HG03457 (cell line): ENCODE measurements around the gene KRTAP12-4.
"Not testable (repeated sequence)": the region's sequence is repeated elsewhere in the genome, so short reads cannot be mapped to it uniquely, and the experiment has no call there.

Source experiments
- ATAC-seq: cut with Tn5 transposase; IDR thresholded peaks from one replicate; pipeline ENCODE4 v1.9.1; 2021; ENCODE audit warnings: moderate number of reproducible peaks; ENCODE audit not compliant: unreplicated experiment

KRTAP12-4 gene

DNA sequence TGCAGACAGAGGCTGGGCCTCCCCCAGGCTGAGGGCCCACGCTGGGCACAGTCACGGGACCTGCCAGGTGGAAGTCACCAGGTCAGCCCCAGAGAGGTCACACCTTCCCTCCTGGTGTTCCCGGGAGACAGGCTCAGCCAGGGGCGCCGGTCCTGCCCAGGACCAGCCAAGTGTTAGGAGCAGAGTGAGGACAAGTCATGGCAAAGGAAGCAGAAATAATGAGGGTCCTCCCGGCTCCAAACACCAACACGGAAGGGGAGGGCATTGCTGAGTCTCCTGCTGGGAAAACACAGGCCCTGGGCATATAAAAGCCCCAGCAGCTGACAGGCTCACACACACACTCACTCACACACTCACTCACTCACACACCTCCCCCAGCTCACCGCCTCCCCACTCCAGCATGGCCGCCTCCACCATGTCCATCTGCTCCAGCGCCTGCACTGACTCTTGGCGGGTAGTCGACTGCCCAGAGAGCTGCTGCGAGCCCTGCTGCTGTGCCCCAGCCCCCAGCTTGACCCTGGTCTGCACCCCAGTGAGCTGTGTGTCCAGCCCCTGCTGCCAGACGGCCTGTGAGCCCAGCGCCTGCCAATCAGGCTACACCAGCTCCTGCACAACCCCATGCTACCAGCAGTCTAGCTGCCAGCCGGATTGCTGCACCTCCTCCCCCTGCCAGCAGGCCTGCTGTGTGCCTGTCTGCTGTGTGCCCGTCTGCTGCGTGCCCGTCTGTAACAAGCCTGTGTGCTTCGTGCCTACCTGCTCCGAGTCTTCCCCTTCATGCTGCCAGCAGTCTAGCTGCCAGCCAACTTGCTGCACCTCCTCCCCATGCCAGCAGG lies 17.2 kb downstream of the KRTAP12-4 start, which contains the start of gene KRTAP10-10:
Gene KRTAP10-10, plus strand, starts transcription at position 339 of the 833 bp plus-strand sequence. Its CDS starts 62 bp downstream, at position 401.
- ATAC-seq: no peak

DNA sequence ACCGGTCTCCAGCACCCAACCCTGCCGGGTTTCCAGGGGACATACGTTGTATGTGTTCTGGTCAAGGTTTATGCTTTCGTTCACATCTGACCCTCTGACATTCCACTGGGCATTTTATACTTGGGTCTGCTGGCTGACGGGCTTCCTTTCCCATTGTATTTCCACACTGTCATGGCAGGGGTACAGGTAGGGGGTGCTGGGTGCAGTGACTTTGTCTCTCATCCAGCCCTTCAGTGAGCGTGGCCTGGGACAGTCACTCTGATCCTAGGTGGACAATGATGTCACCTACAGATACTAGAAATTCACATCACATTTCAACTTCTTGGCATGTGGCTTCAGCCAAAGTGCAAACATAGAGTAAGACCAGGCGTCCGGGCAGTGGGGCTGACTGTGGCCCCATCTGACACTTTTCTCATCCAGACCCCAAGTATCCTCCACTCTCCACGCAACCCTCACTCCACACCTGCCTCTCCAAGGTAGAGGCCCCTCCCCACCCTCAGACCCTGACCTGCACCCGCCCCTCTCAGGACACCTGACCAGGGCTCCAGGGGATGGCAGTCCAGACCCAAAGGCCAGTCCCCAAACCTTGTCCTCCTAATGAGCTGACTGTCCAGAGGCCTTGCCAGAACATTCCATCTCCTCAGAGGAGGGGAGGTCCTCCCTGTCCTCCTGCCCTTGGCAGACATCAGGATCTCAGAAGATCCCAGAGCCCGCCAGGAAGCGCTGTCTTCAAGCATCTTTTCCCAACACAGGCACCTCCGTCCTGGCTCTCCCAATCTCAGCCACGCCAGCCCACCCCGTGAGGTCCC lies 18.0 kb downstream of the KRTAP12-4 start:
- ATAC-seq: no peak

DNA sequence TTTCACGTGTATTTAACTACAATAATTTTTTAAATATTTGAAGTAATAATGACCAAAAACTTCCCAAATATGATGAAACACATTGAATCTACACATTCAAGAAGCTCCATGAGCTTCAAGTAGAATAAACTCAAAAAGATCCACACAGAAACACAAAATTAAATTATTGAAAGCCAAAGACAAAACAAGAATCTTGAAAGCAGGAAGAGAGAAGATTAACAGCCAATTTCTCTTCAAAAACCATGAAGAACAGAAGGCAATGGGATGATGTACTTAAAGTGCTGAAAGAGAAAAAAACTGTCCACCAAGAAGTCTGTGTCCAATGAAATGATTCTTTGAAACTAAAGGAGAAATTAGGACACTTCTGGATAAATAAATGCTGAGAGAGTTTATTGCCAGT lies 22.4 kb downstream of the KRTAP12-4 start:
- no peak for ATAC-seq

DNA sequence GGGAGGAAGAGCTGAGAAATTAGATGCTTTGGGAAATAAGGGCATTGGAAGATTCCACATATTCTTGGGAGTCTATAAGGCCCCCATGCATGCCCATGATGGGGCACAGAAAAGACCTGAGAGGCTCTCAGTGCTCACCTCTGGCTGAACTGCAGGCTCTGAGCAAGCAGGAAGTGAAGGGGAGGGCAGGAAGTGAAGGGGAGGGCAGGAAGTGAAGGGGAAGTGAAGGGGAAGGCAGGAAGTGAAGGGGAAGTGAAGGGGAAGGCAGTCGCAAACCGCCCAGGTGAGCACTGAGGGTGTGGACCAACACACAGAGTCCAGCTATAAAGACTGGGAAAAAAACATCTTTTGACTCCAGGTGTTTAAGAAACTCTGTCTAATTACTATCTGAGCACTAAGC lies 24.0 kb downstream of the KRTAP12-4 start:
- ATAC-seq: no peak

DNA sequence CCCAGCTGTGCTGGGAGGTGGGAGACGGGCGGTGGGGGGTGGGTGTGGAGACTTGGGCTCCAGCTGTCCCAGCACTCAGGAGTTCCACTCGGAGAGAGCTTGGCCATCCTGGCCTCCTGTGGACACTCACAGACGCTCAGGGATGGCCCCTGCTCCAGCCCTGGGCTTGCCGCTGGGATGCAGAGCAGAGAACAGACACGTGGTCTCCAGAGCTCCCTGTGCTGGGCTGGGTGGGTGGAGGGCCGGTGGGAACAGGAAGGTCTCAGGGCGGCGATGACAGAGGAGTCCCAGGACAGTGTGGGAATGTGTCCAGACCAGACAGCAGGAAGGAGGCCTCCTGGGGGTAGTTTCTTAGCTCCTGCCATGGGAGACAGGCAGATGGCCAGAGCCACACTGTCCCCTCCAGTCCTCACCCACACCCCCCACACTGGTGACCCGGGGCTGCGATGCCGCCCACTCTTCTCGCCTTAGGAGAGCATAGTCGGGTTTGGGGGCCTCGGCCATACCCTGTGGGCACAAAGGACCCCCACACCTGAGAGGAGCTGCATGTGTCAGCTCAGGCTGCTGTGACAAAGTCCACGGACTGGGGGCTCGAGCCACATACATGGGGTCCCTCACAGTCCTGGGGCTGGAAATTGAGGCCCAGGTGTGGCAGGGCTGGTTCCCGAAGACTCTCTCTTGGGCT lies 25.6 kb downstream of the KRTAP12-4 start:
- ATAC-seq: no peak

DNA sequence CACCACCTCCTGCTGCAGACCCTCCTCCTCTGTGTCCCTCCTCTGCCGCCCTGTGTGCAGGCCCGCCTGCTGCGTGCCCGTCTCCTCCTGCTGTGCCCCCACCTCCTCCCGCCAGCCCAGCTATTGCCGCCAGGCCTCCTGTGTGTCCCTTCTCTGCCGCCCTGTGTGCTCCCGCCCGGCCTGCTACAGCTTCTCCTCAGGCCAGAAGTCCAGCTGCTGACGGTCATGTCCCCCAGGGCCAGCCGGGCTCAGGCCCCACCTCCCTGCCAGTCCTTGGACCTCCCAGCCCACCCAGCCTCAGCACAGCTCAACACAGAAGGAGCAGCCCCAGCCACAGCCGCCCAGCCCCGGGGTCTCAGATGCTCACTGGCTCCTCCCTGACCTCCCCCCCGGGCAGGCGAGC lies 26.6 kb downstream of the KRTAP12-4 start:
- not testable (repeated sequence) for ATAC-seq

DNA sequence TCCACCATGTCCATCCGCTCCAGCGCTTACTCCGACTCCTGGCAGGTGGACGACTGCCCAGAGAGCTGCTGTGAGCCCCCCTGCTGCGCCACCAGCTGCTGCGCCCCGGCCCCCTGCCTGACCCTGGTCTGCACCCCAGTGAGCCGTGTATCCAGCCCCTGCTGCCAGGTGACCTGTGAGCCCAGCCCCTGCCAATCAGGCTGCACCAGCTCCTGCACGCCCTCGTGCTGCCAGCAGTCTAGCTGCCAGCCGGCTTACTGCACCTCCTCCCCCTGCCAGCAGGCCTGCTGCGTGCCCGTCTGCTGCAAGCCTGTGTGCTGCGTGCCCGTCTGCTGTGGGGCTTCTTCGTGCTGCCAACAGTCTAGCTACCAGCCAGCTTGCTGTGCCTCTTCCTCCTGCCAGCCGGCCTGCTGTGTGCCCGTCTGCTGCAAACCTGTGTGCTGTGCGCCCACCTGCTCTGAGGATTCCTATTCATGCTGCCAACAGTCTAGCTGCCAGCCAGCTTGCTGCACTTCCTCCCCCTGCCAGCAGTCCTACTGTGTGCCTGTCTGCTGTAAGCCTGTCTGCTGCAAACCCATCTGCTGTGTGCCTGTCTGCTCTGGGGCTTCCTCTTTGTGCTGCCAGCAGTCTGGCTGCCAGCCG lies 27.2 kb downstream of the KRTAP12-4 start:
- not testable (repeated sequence) for ATAC-seq

DNA sequence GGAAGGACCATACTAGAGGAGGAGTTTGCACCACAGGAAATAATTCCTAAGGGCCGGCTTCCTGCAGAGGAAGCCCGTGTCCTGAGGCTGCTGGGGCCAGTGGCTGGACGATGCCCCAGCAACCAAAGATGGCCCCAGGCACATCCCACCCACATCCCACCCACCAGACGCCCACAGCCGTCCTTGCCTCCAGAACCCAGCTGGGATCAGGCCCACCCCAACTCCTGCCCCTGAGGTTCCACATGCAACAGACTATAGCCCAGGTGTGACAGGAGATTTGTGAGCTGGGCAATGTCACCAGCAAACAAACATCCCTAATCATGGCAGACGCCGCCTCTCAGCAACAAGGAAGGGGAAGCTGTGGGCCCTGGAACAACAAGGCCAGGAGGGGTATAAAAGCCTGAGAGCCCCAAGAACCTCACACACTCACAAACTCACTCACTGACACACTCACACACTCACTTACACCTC lies 27.8 kb downstream of the KRTAP12-4 start, which contains the start of gene KRTAP10-9:
Gene KRTAP10-9, plus strand, starts transcription at position 421 of the 471 bp plus-strand sequence. CDS start 79 bp downstream, outside the sequence.
- no peak for ATAC-seq

DNA sequence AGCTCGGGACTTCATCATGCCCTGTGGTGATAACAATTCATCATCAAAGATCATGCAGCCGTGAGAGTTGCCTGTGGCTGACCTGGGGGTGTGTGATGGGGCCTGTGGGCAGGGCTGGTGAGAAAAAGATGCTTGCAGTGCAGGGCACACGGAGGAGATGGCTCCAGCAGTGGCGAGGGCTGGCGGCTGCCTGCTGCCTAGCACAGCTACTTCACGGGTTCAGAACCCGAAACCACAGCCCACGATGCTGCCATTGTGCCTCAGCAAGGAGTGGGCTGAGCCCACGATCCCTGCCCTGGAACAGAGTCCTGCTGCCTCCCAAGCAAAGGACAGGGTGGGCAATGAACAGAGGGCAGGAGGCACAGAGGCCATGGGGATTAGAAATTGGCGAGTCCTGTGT lies 28.2 kb downstream of the KRTAP12-4 start:
- ATAC-seq: no peak

DNA sequence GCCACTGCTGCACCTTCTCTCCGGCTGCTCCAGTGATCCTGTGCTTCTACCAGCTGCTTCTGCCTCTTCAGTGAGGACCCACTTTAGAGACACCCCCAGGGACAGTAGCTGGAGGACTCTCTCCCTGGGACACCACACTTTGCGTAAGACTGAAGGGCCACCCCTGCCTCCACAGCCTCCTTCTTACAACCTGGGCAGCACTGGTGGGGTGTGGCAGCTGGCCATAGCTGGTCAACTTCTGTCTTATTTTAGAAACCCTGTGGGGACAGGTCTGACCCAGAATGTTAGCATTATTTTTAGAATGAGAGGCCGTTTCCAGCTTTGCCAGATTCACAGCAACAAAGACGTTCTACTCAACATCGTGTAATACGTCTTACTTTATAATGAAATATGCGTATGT lies 28.7 kb downstream of the KRTAP12-4 start:
- no peak for ATAC-seq

DNA sequence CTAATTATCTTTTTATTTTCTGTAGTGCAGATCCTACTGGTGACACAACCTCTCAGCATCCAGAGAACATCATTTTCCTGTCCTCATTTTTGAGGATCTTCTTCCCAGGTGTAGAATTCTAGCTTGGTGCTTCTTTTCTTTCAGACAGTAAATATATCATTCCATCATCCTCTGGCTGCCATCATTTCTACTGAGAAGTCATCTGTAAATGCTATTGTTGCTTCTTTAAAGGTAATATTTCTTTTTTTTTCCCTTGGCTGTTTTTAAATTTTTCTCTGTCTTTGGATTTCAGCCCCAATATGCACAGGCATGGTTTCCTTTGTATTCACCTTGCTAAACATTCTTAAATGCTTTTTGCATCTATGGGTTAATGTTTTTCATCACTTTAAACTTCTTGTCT lies 30.9 kb downstream of the KRTAP12-4 start:
- no peak for ATAC-seq

DNA sequence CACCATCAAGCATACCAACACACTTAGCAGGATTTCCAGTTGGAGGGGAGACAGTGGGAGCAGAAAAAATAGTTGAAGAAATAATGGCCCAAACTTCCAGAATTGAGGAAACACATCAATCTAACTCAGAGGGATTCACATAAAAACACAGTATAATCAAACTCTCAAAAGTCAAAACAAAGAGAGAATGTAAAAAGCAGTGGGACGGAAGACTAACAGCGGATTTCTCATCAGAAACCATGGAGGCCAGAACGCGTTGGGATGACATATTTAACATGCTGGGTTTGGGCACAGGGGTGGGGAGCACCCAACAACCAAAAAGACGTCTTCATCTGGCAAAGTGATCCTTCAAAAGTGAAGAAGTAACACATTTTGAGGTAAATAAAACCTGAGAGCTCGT lies 34.6 kb downstream of the KRTAP12-4 start:
- ATAC-seq: no peak

DNA sequence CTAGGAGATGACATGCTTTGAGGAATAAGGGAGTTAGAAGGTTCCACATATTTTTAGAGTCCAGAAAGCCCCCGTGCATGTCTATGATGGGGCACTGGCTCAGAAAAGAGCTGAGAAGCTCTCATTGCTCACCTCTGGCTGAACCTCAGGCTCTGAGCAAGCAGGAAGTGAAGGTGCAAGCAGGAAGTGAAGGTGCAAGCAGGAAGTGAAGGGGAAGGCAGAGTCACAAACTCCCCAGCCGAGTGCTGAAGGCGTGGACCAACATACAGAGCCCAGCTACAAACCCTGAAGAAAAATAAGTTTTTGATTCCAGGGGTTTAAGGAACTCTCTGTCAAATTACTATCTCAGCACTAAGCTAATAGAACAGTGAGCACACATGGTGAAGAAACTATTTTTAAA lies 35.5 kb downstream of the KRTAP12-4 start:
- ATAC-seq: no peak

DNA sequence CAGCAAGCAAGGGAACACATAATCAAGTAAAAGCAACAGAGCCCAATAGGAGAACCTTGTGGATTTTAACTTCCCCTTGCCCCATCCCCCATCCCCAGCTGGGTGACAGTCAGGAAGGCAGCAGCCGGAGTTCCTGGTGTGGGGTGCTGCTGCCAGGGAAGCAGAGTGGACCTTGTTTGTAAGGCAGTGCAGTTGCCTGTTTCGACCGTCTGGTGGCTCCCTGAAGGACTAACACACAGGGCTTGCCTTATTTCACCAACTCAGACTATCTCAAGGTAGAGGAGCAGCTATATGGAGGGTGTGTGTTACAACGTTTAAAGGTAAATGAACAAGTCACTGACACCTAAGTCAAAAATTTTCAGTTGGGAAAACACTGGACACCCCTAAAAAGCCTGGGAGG lies 36.0 kb downstream of the KRTAP12-4 start:
- ATAC-seq: no peak

DNA sequence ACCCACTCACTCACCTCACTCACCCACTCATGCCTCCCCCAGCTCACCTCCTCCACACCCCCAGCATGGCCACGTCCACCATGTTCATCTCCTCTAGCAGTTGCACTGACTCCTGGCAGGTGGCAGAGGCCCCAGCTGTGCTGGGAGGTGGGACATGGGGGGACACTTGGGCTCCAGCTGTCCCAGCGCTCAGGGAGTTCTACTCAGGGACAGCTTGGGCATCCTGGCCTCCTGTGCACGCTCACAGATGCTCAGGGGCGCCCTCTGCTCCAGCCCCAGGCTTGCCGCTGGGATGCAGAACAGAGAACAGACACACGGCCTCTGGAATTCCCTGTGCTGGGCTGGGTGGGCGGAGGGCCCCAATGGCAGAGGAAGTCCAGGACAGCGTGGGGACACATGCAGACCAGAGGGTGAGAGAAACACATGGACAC lies 37.4 kb downstream of the KRTAP12-4 start:
- no peak for ATAC-seq

DNA sequence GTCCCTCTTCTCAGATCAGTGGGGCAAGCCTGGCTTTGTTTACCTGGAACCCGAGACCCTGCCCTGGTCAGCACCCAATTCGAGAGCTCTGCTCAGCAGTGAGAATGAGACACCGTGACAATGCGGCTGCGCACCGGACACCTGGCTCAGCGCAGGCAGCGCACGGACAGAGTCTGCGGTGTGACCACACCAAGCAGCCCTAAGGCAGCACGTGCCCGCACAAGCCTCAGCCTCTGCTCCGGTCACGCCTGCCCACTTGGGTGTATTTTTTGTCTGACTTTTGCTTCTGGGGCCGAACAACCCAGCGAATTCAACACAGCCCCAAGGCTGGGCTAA lies 37.9 kb downstream of the KRTAP12-4 start:
- ATAC-seq: no peak

DNA sequence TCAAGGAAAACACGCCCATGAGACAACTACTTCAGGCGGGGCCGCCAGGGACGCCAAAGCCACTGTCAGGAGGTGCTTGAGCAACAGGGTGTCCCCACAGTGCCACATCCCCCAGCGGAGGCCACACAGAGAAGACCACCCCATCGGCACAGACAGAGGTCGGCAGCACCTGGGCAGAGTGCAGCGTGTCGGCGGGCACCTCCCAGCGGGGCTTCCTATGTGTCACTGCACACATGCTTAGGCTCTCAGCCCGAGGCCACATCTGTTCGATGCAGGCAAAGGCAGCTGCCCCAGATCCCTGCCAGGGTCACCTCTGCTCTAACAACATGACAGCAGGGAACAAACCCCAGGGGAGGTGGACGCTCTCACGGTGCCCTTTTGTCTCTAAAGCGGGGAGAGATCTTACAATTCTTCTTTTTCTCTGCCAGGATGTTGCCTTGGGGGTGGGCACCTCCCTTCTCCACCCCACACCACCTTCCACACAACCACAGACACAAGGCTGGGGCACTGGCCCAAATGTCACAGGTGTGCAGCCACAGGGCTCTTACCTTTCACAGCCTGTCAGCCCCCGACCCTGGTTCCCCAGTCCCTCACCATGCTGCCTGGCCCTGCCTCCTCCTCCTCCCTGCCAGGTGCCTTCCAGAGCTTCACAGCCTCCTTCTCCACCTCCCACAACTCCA lies 38.4 kb downstream of the KRTAP12-4 start:
- no peak for ATAC-seq

DNA sequence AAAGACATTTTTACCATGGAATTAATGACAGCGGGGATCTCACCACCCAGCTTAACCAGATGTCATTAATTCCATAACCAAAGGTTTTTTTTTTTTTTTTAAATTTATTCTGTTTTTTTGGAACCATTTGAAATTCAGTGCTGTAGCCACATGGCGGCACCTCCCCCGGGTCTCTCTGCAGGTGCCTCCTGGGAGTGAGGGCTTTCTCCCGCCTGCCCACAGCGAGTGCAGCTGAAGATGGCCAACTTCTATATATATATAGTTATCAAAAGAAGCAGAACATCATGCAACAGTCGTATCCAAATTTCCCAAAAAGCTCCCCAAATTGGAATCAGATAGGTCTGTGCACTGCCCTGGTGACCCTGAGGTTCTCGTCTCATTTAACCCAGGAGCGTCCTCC lies 39.0 kb downstream of the KRTAP12-4 start:
- no peak for ATAC-seq

DNA sequence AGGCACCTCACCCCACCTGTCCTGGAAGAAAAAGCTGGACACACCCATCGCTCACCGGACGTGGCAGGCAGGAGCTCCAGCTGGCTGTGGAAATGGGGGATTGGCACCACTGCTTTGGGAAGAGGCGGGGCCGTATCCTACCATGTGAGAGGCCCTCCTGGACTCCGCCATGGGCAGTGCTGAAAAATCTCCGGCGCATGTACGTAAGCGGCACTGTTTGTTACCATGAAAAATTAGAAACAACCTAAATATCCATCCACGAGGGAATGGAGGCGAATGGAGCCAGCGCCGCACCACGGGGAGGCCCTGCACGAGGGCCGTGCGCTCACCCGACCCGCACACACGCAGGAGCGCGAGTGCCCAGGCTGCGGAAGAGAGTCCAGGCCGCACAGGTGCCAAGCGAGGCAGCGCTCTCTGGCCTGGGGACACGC lies 39.5 kb downstream of the KRTAP12-4 start:
- ATAC-seq: no peak

DNA sequence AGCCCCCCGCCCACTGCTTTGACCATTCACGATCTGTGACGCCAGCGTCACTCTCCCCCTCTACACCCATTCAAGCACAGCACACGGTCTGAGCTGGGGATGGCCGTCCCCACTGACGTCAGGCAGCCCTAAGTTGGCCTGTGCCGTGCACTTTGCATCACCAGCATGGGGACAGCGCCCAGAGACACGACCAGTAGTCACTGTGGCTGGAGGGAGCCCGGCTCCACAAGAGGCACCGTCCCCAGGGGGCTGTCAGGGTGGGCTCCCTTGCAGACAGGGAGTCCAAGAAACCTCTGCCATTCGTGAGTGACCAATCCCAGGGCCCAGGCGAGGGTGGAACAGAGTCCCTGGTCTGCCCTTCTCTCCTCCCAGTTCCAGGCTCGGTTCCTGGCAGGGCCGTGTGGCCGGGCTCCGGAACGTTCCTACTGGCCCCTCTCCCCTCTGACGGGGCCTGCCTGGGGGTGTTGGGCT lies 40.3 kb downstream of the KRTAP12-4 start:
- no peak for ATAC-seq
